HCT116 (cell line): ENCODE data around the gene CTNND2. TPM values are rescaled to one million over a fixed set of nuclear protein-coding genes. Genes with fewer than 3 reads are reported as not detected.

Experiments used
- ATAC-seq: fragments of 200-7000 bp; cut with Tn5 transposase; 2 replicates; pipeline ENCODE4 v1.9.1; 2020; ENCODE audit warnings: mild to moderate bottlenecking, moderate library complexity
- BruUV-seq: library from RNA; stranded (reverse); fragments of 400-500 nt; replicated peaks from 2 replicates; lab custom pipeline; 2021; lab: Mats Ljungman, UMichigan
- CTCF ChIA-PET: fragments of 300-600 bp; sonication (Branson Sonifier 250); formaldehyde crosslinking; loops from one replicate; lab custom pipeline; 2021; ENCODE audit warnings: antibody characterized with exemption; lab: Charles Lee
- POLR2A ChIA-PET: fragments of 300-600, 350-600 bp; sonication (Branson Sonifier 250); formaldehyde crosslinking; loops from one replicate; lab custom pipeline; 2021; ENCODE audit warnings: antibody characterized with exemption; lab: Charles Lee
- RAD21 ChIA-PET, 2 experiments: fragments of 300-600 bp; sonication (Branson Sonifier 250); formaldehyde crosslinking; loops; one replicate each; lab custom pipeline; 2023; ENCODE audit warnings: low total read pairs in 2 of 2; ENCODE audit not compliant: uncharacterized antibody in 2 of 2, unreplicated experiment in 2 of 2, low non-redundant PET in 1 of 2; lab: Charles Lee
- DNase-seq: peaks from one replicate; pipeline ENCODE4 v3.0.0-alpha.2; 2010; ENCODE audit warnings: low read depth, low spot score
- H2AFZ ChIP-seq: fragments of 200-600 bp; shearing (Covaris generic), sonication (generic); 2 replicates; pipeline ENCODE4 v1.6.1; 2017; ENCODE audit warnings: low read depth, mixed run types, mixed read lengths, antibody characterized with exemption, low read length; ENCODE audit not compliant: poor library complexity, severe bottlenecking
- H3K27ac ChIP-seq: 2 replicates; pipeline ENCODE4 v1.5.1; 2012; ENCODE audit warnings: low read depth, low read length
- H3K27me3 ChIP-seq: fragments of 200-600 bp; sonication (generic); 2 replicates; pipeline ENCODE4 v1.6.1; 2016; ENCODE audit warnings: mixed run types, low read length, mixed read lengths; ENCODE audit not compliant: insufficient read depth
- H3K36me3 ChIP-seq, 2 experiments: fragments of 200-500 bp in 1 of 2; fragments of 200-600 bp in 1 of 2; sonication (Bioruptor generic) in 1 of 2; sonication (generic) in 1 of 2; 2 replicates each; pipeline versions ENCODE4 v1.5.1 to v1.6.1; 2014 to 2016; ENCODE audit warnings: low read length in 2 of 2, inconsistent platforms in 1 of 2, mixed read lengths in 1 of 2, mixed run types in 1 of 2; ENCODE audit not compliant: insufficient read depth in 2 of 2, control insufficient read depth in 1 of 2
- H3K4me1 ChIP-seq, 2 experiments: fragments of 200-600 bp in 1 of 2; sonication (generic) in 1 of 2; 2 replicates each; pipeline versions ENCODE4 v1.5.1 to v1.6.1; 2012 to 2017; ENCODE audit warnings: low read length in 2 of 2, inconsistent platforms in 1 of 2, mild to moderate bottlenecking in 1 of 2, mixed read lengths in 1 of 2, mixed run types in 1 of 2, moderate library complexity in 1 of 2; ENCODE audit not compliant: insufficient read depth in 2 of 2, control insufficient read depth in 1 of 2
- H3K4me2 ChIP-seq: fragments of 200-600 bp; sonication (generic); 2 replicates; pipeline ENCODE4 v1.6.1; 2017; ENCODE audit warnings: mixed run types, low read length, mixed read lengths
- H3K4me3 ChIP-seq, 2 experiments: fragments of 200-600 bp in 1 of 2; sonication (generic) in 1 of 2; replicated peaks in 1 of 2; 2 replicates each; pipeline ENCODE4 v1.5.1; 2011 to 2016; ENCODE audit warnings: low read length in 2 of 2, control low read depth in 1 of 2, low read depth in 1 of 2, mild to moderate bottlenecking in 1 of 2, mixed read lengths in 1 of 2, mixed run types in 1 of 2
- H3K79me2 ChIP-seq: fragments of 200-600 bp; sonication (generic); 2 replicates; pipeline ENCODE4 v1.6.1; 2017; ENCODE audit warnings: mild to moderate bottlenecking, mixed run types, low read length, moderate library complexity, mixed read lengths; ENCODE audit not compliant: insufficient read depth
- H3K9ac ChIP-seq: fragments of 200-600 bp; sonication (generic); 2 replicates; pipeline ENCODE4 v1.6.1; 2016; ENCODE audit warnings: low read length, mixed read lengths
- H3K9me2 ChIP-seq: fragments of 200-600 bp; sonication (generic), shearing (Covaris generic); 2 replicates; pipeline ENCODE4 v1.6.1; 2017; ENCODE audit warnings: mixed run types, mild to moderate bottlenecking, moderate library complexity; ENCODE audit not compliant: insufficient read depth
- H3K9me3 ChIP-seq, 2 experiments: fragments of 200-500 bp in 1 of 2; fragments of 200-600 bp in 1 of 2; sonication (Bioruptor generic) in 1 of 2; sonication (generic) in 1 of 2; 2 replicates each; pipeline ENCODE4 v1.6.1; 2014 to 2017; ENCODE audit warnings: low read length in 2 of 2, mixed read lengths in 2 of 2, inconsistent platforms in 1 of 2, low read depth in 1 of 2, mild to moderate bottlenecking in 1 of 2, mixed run types in 1 of 2, moderate library complexity in 1 of 2; ENCODE audit not compliant: control insufficient read depth in 1 of 2, insufficient read depth in 1 of 2
- H4K20me1 ChIP-seq: fragments of 200-600 bp; sonication (generic), shearing (Covaris generic); 2 replicates; pipeline ENCODE4 v1.6.1; 2017; ENCODE audit warnings: mixed run types, mild to moderate bottlenecking, moderate library complexity; ENCODE audit not compliant: insufficient read depth
- ATF3 ChIP-seq: IDR thresholded peaks from 2 replicates; pipeline ENCODE4 v1.6.1; 2012
- CBX3 ChIP-seq: IDR thresholded peaks from 2 replicates; pipeline ENCODE4 v1.6.1; 2012; ENCODE audit warnings: low read depth
- CEBPB ChIP-seq: IDR thresholded peaks from 2 replicates; pipeline ENCODE4 v1.6.1; 2012; ENCODE audit warnings: low read depth
- CTCF ChIP-seq, 3 experiments: fragments of 200-600 bp in 1 of 3; sonication (generic) in 1 of 3; IDR thresholded peaks in 2 of 3; conservative IDR thresholded peaks in 1 of 3; 2 replicates each; pipeline ENCODE4 v1.5.1; 2012 to 2017; ENCODE audit warnings: low read depth in 2 of 3, low read length in 2 of 3, antibody characterized with exemption in 1 of 3, borderline replicate concordance in 1 of 3, control low read depth in 1 of 3, mild to moderate bottlenecking in 1 of 3, mixed read lengths in 1 of 3, mixed run types in 1 of 3, moderate library complexity in 1 of 3; ENCODE audit not compliant: insufficient read depth in 1 of 3
- EGR1 ChIP-seq: IDR thresholded peaks from 2 replicates; pipeline ENCODE4 v1.6.1; 2012; ENCODE audit warnings: low read depth
- ELF1 ChIP-seq: IDR thresholded peaks from 2 replicates; pipeline ENCODE4 v1.6.1; 2012; ENCODE audit warnings: low read depth, borderline replicate concordance
- EZH2 ChIP-seq: fragments of 200-600 bp; sonication (generic); IDR thresholded peaks from 2 replicates; pipeline ENCODE4 v1.6.1; 2017; ENCODE audit warnings: antibody characterized with exemption, mixed run types
- EZH2phosphoT487 ChIP-seq: fragments of 200-600 bp; IDR thresholded peaks from 2 replicates; pipeline ENCODE4 v1.6.1; 2018; ENCODE audit warnings: antibody characterized with exemption, borderline replicate concordance
- FOSL1 ChIP-seq: IDR thresholded peaks from 2 replicates; pipeline ENCODE4 v1.6.1; 2012; ENCODE audit warnings: low read depth
- JUND ChIP-seq: IDR thresholded peaks from 2 replicates; pipeline ENCODE4 v1.6.1; 2012
- POLR2A ChIP-seq: IDR thresholded peaks from 2 replicates; pipeline ENCODE4 v1.7.0; 2011; ENCODE audit warnings: borderline replicate concordance; ENCODE audit not compliant: insufficient read depth, insufficient read length; ENCODE audit errors: extremely low read depth
- POLR2AphosphoS5 ChIP-seq: IDR thresholded peaks from 2 replicates; pipeline ENCODE4 v1.6.1; 2011; ENCODE audit warnings: mild to moderate bottlenecking, low read depth, low read length, moderate library complexity
- REST ChIP-seq: IDR thresholded peaks from 2 replicates; pipeline ENCODE4 v1.6.1; 2012; ENCODE audit warnings: low read depth
- SIN3A ChIP-seq: IDR thresholded peaks from 2 replicates; pipeline ENCODE4 v1.6.1; 2012; ENCODE audit warnings: low read depth
- SRF ChIP-seq: IDR thresholded peaks from 2 replicates; pipeline ENCODE4 v1.6.1; 2012; ENCODE audit warnings: low read depth
- TCF7L2 ChIP-seq: IDR thresholded peaks from 2 replicates; pipeline ENCODE4 v1.7.0; 2011; ENCODE audit warnings: borderline replicate concordance, inconsistent platforms; ENCODE audit not compliant: insufficient read depth, insufficient read length; ENCODE audit errors: extremely low read depth
- YY1 ChIP-seq: IDR thresholded peaks from 2 replicates; pipeline ENCODE4 v1.6.1; 2011; ENCODE audit warnings: low read length, low read depth, moderate library complexity, mild to moderate bottlenecking; ENCODE audit not compliant: insufficient replicate concordance; ENCODE audit errors: extremely low read depth
- ZFX ChIP-seq: fragments of 450-650 bp; IDR thresholded peaks from 2 replicates; pipeline ENCODE4 v1.6.1; 2017
- intact Hi-C: fragments of 100-400 bp; cut with micrococcal nuclease; formaldehyde crosslinking; loops from 2 replicates; pipeline ENCODE4 v1.10.0; 2022
- total RNA-seq: library from RNA; stranded (reverse); gene quantifications from one replicate; pipeline ENCODE4 v1.2.1, GENCODE V29; 2021; ENCODE audit not compliant: unreplicated experiment

The CTNND2 gene
- total RNA-seq, 1 experiment from 2014 or later = not detected

- ATAC-seq (no peak), DNase-seq (no peak)
- Histone ChIP-seq H3K9me2 (no peaks in the 10 kb centered on the region), H2AFZ (no peak overlapping the region), H3K4me2 (no peak overlapping the region), H3K4me3 (no peak overlapping the region), H3K27ac (no peak overlapping the region), H4K20me1 (no peaks in the 10 kb centered on the region), H3K9me3 (peaks cover 18 to 31% of the 10 kb centered on the region in 2 experiments; a peak in 3 of 4 replicates), H3K9ac (no peak overlapping the region), H3K4me1 (no peaks in the 10 kb centered on the region), H3K36me3 (no peaks in the 10 kb centered on the region), H3K27me3 (no peaks in the 10 kb centered on the region), H3K79me2 (no peaks in the 10 kb centered on the region)
- ChIA-PET POLR2A (no interaction called here), CTCF (no interaction called here), RAD21 (no interaction called here)
- no peak for TF ChIP-seq FOSL1
- TF ChIP-seq REST = no peak
- TF ChIP-seq CTCF (IDR thresholded peaks at IDR 0.05 in 2 of 3, conservative IDR thresholded peaks at IDR 0.05 in 1 of 3; ENCODE audit: borderline replicate concordance in 1 of 3, insufficient read depth in 1 of 3, low read depth in 2 of 3, low read length in 2 of 3) = no peak
- TF ChIP-seq JUND = no peak
- TF ChIP-seq EZH2phosphoT487 = no peak
- TF ChIP-seq CBX3 = no peak
- TF ChIP-seq ATF3 = no peak
- TF ChIP-seq ZFX = no peak
- no peak for TF ChIP-seq SRF
- TF ChIP-seq YY1 = no peak
- no peak for TF ChIP-seq EZH2
- no peak for TF ChIP-seq ELF1
- TF ChIP-seq EGR1 = no peak
- TF ChIP-seq CEBPB = no peak
- TF ChIP-seq POLR2AphosphoS5 = no peak
- TF ChIP-seq POLR2A = no peak
- TF ChIP-seq TCF7L2 = no peak
- no peak for TF ChIP-seq SIN3A
- intact Hi-C loops = no loop called here
- no TSS peak for BruUV-seq
Measured at GRCh38 chr5:11509793-11510192, 394.5 kb downstream of the CTNND2 start.
